Pancreas (tissue), 10 donors: ENCODE data around the gene C2orf92. TPM values are rescaled to one million over a fixed set of nuclear protein-coding genes. Genes with fewer than 3 reads are reported as not detected.
A peak's percentile ranks its signal among the peaks of the same experiment; 100 is the strongest.

Source experiments
- ATAC-seq, 4 donors: fragments of 200-7000 bp; cut with Tn5 transposase; one replicate each; pipeline versions ENCODE4 v1.8.0 to v1.9.1; 2020; ENCODE audit warnings: mild to moderate bottlenecking in 4 of 4, moderate library complexity in 4 of 4
- DNase-seq, 6 donors: peaks; one replicate each; pipeline ENCODE4 v3.0.0-alpha.2; 2020
- FAIRE-seq: peaks from 2 replicates; lab custom pipeline; 2012; peaks lifted over from hg19 to GRCh38; lab: Jason Lieb, UNC
- H3K27ac ChIP-seq, 4 donors: fragments of 200-600 bp; sonication (generic); 1 replicate in 3 of 4; 2 replicates in 1 of 4; pipeline versions ENCODE4 v1.5.0 to v1.8.0; 2020
- H3K27me3 ChIP-seq, 4 donors: fragments of 200-600 bp; one replicate each; pipeline ENCODE4 v1.8.0; 2021
- H3K36me3 ChIP-seq, 3 donors: fragments of 200-600 bp; sonication (generic) in 1 of 3; one replicate each; pipeline versions ENCODE4 v1.5.0 to v1.8.0; 2020 to 2021
- H3K4me1 ChIP-seq, 3 donors: fragments of 200-600 bp; one replicate each; pipeline ENCODE4 v1.8.0; 2021
- H3K4me3 ChIP-seq, 4 donors: fragments of 200-600 bp; sonication (generic) in 2 of 4; one replicate each; pipeline versions ENCODE4 v1.5.0 to v1.8.0; 2020 to 2021
- H3K9me3 ChIP-seq, 4 donors: fragments of 200-600 bp; one replicate each; pipeline ENCODE4 v1.8.0; 2021
- WGBS, 2 donors: extraction: QIAGEN DNeasy Blood & Tissue Kit; methylation state at CpG; one replicate each; pipeline ENCODE4 v1.1.7; 2013; 5-methylcytosine and 5-hydroxymethylcytosine counted together
- intact Hi-C, 3 donors: fragments of 100-400 bp; cut with DNase I; formaldehyde crosslinking; loops; one replicate each; pipeline versions ENCODE4 v1.11.1 to v1.14.2; 2022
- polyA plus RNA-seq, 2 donors: library from polyadenylated mRNA; stranded (reverse); fragments of 200-250 nt; gene quantifications; one replicate each; pipeline ENCODE4 v1.2.3, GENCODE V29; 2013
- total RNA-seq, 6 donors: library from RNA; stranded (reverse); fragmentation: NEBNext Ultra II Directional in 4 of 6; extraction: Animal tissue kit (Norgen Biotek cat#: 25700) in 4 of 6; gene quantifications; one replicate each; pipeline versions ENCODE4 v1.2.1 to v1.2.4, GENCODE V29; 2021 to 2023
- TF ChIP-seq, protein P1 (sequence below), 4 donors: fragments of 200-600 bp; sonication (generic) in 3 of 4; IDR thresholded peaks; one replicate each; pipeline versions ENCODE4 v1.5.0 to v1.8.0; 2021; ENCODE audit warnings: antibody characterized with exemption in 4 of 4
- donor health status: healthy with polysubstance abuse.
- donor health status: DM: no; HTN: no; CAD: no; lungs with moderate emphysema.
- donor health status: DM: no; HTN: no; CAD: no.
- donor health status: control.
- donor health status: control.
- donor health status: Bipolar disorder and iron deficiency.
- donor health status: DM: yes; HTN: yes; CAD: no.
- donor health status: DM: no; HTN: no; CAD: no.
- donor health status: DM: no; HTN: no; CAD: no.
- donor health status: DM: yes; HTN: yes; CAD: no.

The C2orf92 gene
- total and polyA plus RNA-seq, 8 donors: 4.1 to 42.6 (median 7.9) TPM

DNA sequence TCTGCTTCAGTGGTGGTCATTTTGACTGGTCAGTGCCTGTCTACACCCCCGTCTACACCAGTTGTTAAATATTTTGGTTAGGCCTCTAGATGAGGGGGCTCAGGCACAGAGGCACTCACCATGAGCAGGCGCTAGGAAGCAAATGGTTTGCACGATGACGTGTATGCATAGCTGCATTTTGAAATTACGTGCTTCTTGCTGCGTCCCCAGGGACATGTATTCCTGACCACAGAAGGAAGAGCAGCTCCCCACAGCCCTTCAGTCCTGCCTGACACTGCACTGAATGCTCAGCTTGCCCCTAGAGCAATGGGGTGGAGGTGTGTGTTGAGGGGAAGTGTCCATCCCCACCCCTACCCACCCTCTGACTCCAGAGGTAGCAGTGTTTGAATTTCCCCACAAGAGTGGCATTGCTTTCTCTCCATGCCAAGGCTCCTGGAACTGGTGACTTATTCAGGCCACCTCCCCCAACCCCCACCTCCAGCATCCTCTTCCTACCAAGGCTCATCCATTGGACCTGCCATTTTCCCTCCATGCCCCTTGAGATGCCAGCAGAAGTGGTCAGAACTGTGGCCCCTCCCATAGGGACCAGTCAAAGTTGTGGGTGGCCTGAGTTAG lies 32.4 kb downstream of the C2orf92 start:
- intact Hi-C loops: loop anchor here in 1 of 3 donors (10.0 kb wide), 1 partner anchor 1637 kb away; no protein-coding TSS in a partner anchor
- TF ChIP-seq, protein P1, sequence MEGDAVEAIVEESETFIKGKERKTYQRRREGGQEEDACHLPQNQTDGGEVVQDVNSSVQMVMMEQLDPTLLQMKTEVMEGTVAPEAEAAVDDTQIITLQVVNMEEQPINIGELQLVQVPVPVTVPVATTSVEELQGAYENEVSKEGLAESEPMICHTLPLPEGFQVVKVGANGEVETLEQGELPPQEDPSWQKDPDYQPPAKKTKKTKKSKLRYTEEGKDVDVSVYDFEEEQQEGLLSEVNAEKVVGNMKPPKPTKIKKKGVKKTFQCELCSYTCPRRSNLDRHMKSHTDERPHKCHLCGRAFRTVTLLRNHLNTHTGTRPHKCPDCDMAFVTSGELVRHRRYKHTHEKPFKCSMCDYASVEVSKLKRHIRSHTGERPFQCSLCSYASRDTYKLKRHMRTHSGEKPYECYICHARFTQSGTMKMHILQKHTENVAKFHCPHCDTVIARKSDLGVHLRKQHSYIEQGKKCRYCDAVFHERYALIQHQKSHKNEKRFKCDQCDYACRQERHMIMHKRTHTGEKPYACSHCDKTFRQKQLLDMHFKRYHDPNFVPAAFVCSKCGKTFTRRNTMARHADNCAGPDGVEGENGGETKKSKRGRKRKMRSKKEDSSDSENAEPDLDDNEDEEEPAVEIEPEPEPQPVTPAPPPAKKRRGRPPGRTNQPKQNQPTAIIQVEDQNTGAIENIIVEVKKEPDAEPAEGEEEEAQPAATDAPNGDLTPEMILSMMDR (IDR thresholded peaks at IDR 0.05): no peak

DNA sequence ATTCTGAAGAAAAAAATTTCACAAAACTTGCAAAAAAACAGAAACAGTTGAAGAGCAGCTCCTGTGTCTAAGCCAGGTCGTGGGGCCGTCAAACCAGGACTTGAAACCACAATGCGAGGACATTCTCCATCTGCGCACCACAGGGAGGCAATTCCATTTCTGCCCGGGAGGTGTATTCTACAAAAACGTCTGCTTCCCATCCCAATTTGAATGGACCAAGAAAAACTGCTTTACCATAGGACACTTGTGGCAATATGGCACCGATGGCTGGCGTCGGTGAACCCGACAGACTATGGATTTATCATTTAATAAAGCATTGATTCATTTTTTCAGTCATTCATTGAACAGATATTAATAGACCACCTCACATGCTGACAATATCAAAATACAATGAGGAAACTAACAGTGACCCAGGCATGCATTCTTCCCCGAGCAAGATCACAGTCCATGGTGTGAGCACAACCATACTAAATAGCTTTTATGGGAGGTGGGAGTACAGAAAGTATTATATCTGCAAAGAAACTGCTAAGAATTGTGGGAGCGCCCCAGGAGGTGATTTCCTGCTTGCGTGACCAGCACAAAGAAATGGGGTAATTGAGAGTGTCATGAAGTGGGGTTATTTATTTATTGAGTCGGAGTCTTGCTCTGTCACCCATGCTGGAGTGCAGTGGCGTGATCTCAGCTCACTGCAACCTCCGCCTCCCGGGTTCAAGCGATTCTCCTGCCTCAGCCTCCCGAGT lies 33.4 kb downstream of the C2orf92 start:
- FAIRE-seq (no peak), ATAC-seq (no peak), DNase-seq (peak in 1 of 6 donors; percentile 10)
- intact Hi-C loops: loop anchor here in 1 of 3 donors (10.0 kb wide), 1 partner anchor 1638 kb away; no protein-coding TSS in a partner anchor
- Histone ChIP-seq H3K27ac (no peak overlapping the region), H3K4me1 (no peaks in the 10 kb centered on the region), H3K4me3 (no peak overlapping the region), H3K36me3 (no peaks in the 10 kb centered on the region), H3K9me3 (no peaks in the 10 kb centered on the region), H3K27me3 (no peaks in the 10 kb centered on the region)
- 85 to 86% methylated on average over 19 of the region's 19 CpGs for WGBS, 2 donors
- TF ChIP-seq, protein P1 (IDR thresholded peaks at IDR 0.05): no peak

More for the DNA sequence above, 32.4 kb downstream of the C2orf92 start:
- peak in 1 of 6 donors; percentile 6 for DNase-seq
- Histone ChIP-seq H3K36me3 (no peaks in the 10 kb centered on the region), H3K27ac (no peak overlapping the region), H3K9me3 (no peaks in the 10 kb centered on the region), H3K27me3 (no peaks in the 10 kb centered on the region), H3K4me1 (peaks cover 0 to 2% (median 0%) of the 10 kb centered on the region in 3 donors), H3K4me3 (no peak overlapping the region)
- no peak for ATAC-seq
- WGBS, 2 donors: 92% methylated on average over 6 of the region's 6 CpGs
- FAIRE-seq: no peak

DNA sequence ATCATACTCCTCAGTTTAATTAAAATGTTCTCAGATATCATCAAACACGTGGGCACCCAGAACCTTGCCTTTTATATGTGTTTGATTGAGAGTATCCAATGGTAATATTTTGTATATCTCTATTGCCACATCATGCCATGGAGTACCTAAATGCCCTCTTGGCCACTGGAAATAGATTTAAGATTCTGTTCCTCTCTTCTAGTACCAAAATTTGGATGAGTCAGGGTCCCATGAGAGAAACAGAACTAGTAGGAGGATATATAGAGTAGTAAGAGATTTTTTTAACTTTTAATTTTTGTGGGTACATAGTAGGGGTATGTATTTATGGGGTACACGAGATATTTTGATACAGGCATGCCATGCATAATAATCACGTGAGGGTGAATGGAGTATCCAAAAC lies 34.2 kb downstream of the C2orf92 start:
- ATAC-seq (no peak), FAIRE-seq (no peak), DNase-seq (no peak)
- Histone ChIP-seq H3K27ac (no peak overlapping the region), H3K9me3 (no peaks in the 10 kb centered on the region), H3K4me1 (no peaks in the 10 kb centered on the region), H3K36me3 (no peaks in the 10 kb centered on the region), H3K27me3 (no peaks in the 10 kb centered on the region), H3K4me3 (no peak overlapping the region)
- intact Hi-C loops: loop anchor here in 1 of 3 donors (10.0 kb wide), 1 partner anchor 1639 kb away; no protein-coding TSS in a partner anchor
- 41 to 53% methylated on average over 3 of the region's 3 CpGs for WGBS, 2 donors
- TF ChIP-seq, protein P1 (IDR thresholded peaks at IDR 0.05): no peak

DNA sequence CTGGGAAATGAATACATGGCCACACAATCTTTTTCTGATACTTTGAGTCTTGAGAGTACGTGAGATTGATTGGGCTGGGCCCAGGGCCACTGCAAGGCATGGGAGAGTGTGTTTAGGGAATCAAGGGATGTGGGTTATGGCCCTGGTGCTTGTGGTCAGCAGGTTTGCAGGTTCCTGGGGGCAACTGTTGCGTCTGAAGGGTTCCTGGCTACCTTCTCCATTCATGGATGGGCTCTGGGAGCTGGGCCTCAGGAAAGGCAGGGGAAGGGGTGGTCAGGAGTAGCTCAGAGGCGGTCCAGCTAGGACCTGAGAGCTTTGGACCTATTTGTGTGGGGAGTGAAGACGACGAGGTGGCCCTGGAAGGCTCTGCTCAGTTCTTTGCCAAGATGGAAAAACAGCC lies 35.5 kb downstream of the C2orf92 start:
- no peak overlapping the region for H3K27ac ChIP-seq
- H3K4me1 ChIP-seq: no peaks in the 10 kb centered on the region
- WGBS, 2 donors: 90 to 92% methylated on average over 5 of the region's 5 CpGs
- TF ChIP-seq, protein P1 (IDR thresholded peaks at IDR 0.05): no peak
- intact Hi-C loops: loop anchor here in 2 of 3 donors (5.0 to 10.0 kb wide), 2 partner anchors 677 to 1640 kb away; no protein-coding TSS in a partner anchor
- ATAC-seq (no peak), FAIRE-seq (no peak), DNase-seq (peak in 1 of 6 donors; percentile 22)
- no peak overlapping the region for H3K4me3 ChIP-seq
- no peaks in the 10 kb centered on the region for H3K36me3 ChIP-seq
- H3K27me3 ChIP-seq: no peaks in the 10 kb centered on the region
- no peaks in the 10 kb centered on the region for H3K9me3 ChIP-seq
